Loucy (cell line): ENCODE measurements around the gene PCDH11Y.
"Not testable (repeated sequence)": the region's sequence is repeated elsewhere in the genome, so short reads cannot be mapped to it uniquely, and the experiment has no call there.

Experiments used
- CTCF ChIP-seq: fragments of 200-600 bp; sonication (generic); conservative IDR thresholded peaks from 2 replicates; pipeline ENCODE4 v1.5.1; 2014; ENCODE audit warnings: mild to moderate bottlenecking, antibody characterized with exemption, low read length
- EZH2phosphoT487 ChIP-seq: fragments of 200-600 bp; IDR thresholded peaks from 2 replicates; pipeline ENCODE4 v1.6.1; 2018; ENCODE audit warnings: antibody characterized with exemption, mild to moderate bottlenecking, moderate library complexity, borderline replicate concordance

DNA sequence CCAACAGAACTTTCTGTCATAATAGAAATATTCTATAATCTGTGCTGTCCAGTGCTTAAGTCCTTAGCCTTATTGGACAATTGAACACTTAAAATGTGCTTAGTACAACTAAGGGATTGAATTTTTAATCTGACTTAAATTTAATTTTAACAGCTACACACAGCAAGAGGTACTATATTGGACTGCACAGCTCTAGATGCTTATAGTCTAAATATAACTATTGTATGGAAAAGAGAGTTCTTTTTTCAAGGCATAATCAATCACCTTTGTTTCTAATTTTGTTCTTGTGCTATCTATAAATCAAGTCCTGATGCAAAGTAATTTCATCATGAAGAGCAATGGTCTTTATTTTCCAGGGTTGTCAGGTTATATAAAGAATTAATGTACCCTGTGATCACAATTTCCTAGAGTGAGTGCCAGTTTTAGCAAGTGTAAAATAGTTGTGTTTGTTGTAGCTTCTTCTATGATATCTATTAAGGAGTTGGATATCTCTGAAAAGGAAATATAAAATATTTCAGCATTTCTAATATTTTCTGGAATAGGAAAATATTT lies 39.0 kb downstream of the PCDH11Y start:
- TF ChIP-seq CTCF, EZH2phosphoT487: not testable (repeated sequence)
